HG02943 (cell line): Measurements from ENCODE around the gene CNKSR1.

ENCODE experiments used
- ATAC-seq: cut with Tn5 transposase; IDR thresholded peaks from one replicate; pipeline ENCODE4 v1.9.1; 2021; ENCODE audit warnings: mild to moderate bottlenecking, low read depth, moderate library complexity; ENCODE audit not compliant: unreplicated experiment

The CNKSR1 gene

GRCh38 chr1:26177182-26177684 is at the start of gene CNKSR1:
Gene CNKSR1 (plus strand): TSS chr1:26177491. CDS start chr1:26177548, 57 bp downstream.
- no peak for ATAC-seq

GRCh38 chr1:26129778-26130177 is 47.5 kb upstream of the CNKSR1 start:
- no peak for ATAC-seq

GRCh38 chr1:26130695-26131094 is 46.6 kb upstream of the CNKSR1 start:
- no peak for ATAC-seq

- no peak for ATAC-seq
Observed at GRCh38 chr1:26132128-26132833, 45.0 kb upstream of the CNKSR1 start.

- ATAC-seq = no peak
Observed at GRCh38 chr1:26132834-26133167, 44.5 kb upstream of the CNKSR1 start.

- no peak for ATAC-seq
Observed at GRCh38 chr1:26134466-26134865, 42.8 kb upstream of the CNKSR1 start.

- ATAC-seq = no peak
Observed at GRCh38 chr1:26138974-26139558, 38.2 kb upstream of the CNKSR1 start.

- ATAC-seq = no peak
Observed at GRCh38 chr1:26142159-26142558, 35.1 kb upstream of the CNKSR1 start.

GRCh38 chr1:26145041-26145959 is 32.0 kb upstream of the CNKSR1 start:
- no peak for ATAC-seq

GRCh38 chr1:26145960-26146294 is 31.4 kb upstream of the CNKSR1 start:
- no peak for ATAC-seq

GRCh38 chr1:26148887-26149286 is 28.4 kb upstream of the CNKSR1 start:
- no peak for ATAC-seq

GRCh38 chr1:26153966-26154532 is 23.2 kb upstream of the CNKSR1 start:
- no peak for ATAC-seq

- ATAC-seq = no peak
Observed at GRCh38 chr1:26154750-26155149, 22.5 kb upstream of the CNKSR1 start.

GRCh38 chr1:26155370-26156284 is 21.7 kb upstream of the CNKSR1 start:
- no peak for ATAC-seq

- ATAC-seq = no peak
Observed at GRCh38 chr1:26156285-26157038, 20.8 kb upstream of the CNKSR1 start.

GRCh38 chr1:26158271-26158907 is 18.9 kb upstream of the CNKSR1 start:
- ATAC-seq = no peak

GRCh38 chr1:26158908-26159742 is 18.2 kb upstream of the CNKSR1 start, which contains the start of gene FAM110D:
Gene FAM110D (plus strand): TSS chr1:26159079. CDS start chr1:26161292, 2,213 bp downstream.
- no peak for ATAC-seq

GRCh38 chr1:26159743-26160039 is 17.6 kb upstream of the CNKSR1 start:
- no peak for ATAC-seq
